Measurements from ENCODE around the gene RNF31.

The RNF31 gene

GRCh38 chr14:24160850-24161804 is 13.8 kb downstream of the RNF31 start, which contains the start of gene IRF9:
IRF9 (plus strand) TSS chr14:24161265; CDS start chr14:24162145, 880 bp downstream.
- DNase-seq (ENCODE audit: low spot score), result peak; percentile 94
- TF ChIP-seq CTCF (conservative IDR thresholded peaks at IDR 0.05; ENCODE audit: low read depth), result peak; percentile 95
- CTCF ChIA-PET, result interaction anchor here (0.7 to 2.0 kb wide), 14 partner anchors 9 to 103 kb away, joined by 3 to 10 read pairs (median 4); partner anchors contain the start of genes PSME1, PSME2 and RNF31
- peak within 1 kb of the TSS; percentile 90 for H3K27ac ChIP-seq
- POLR2A ChIA-PET (ENCODE audit: low non-redundant PET), result interaction anchor here (0.5 to 1.3 kb wide), 5 partner anchors 11 to 917 kb away, joined by 3 to 4 read pairs (median 4); partner anchors contain the start of genes DCAF11 and PSME2

GRCh38 chr14:24162093-24162492 is 14.8 kb downstream of the RNF31 start:
- POLR2A ChIA-PET (ENCODE audit: low non-redundant PET), result interaction anchor here (0.6 to 1.3 kb wide), 2 partner anchors 22 to 48 kb away, joined by 4 read pairs; partner anchors contain the start of gene DCAF11
- no peak for TF ChIP-seq CTCF (conservative IDR thresholded peaks at IDR 0.05; ENCODE audit: low read depth)
- peak overlapping the region; percentile 90 for H3K27ac ChIP-seq
- DNase-seq (ENCODE audit: low spot score), result no peak
- CTCF ChIA-PET, result interaction anchor here (1.3 to 1.9 kb wide), 3 partner anchors 12 to 104 kb away, joined by 4 to 8 read pairs (median 7); partner anchors contain the start of gene PSME1

- ChIA-PET POLR2A (ENCODE audit: low non-redundant PET) (no interaction called here), CTCF (no interaction called here)
- no peak for TF ChIP-seq CTCF (conservative IDR thresholded peaks at IDR 0.05; ENCODE audit: low read depth)
Measured at GRCh38 chr14:24164518-24164991, 17.3 kb downstream of the RNF31 start.

GRCh38 chr14:24165785-24166184 is 18.5 kb downstream of the RNF31 start:
- peak overlapping the region; percentile 22 for H3K27ac ChIP-seq
- TF ChIP-seq CTCF (conservative IDR thresholded peaks at IDR 0.05; ENCODE audit: low read depth), result no peak
- POLR2A ChIA-PET (ENCODE audit: low non-redundant PET), result no interaction called here
- no peak for DNase-seq (ENCODE audit: low spot score)
- CTCF ChIA-PET, result interaction anchor here (0.5 kb wide), 1 partner anchor 22 kb away, joined by 3 read pairs; no protein-coding TSS in a partner anchor

More at GRCh38 chr14:24164518-24164991, 17.3 kb downstream of the RNF31 start:
- peak overlapping the region; percentile 22 for H3K27ac ChIP-seq
- DNase-seq (ENCODE audit: low spot score), result no peak

- ChIA-PET POLR2A (ENCODE audit: low non-redundant PET) (no interaction called here), CTCF (interaction anchor here (0.6 kb wide), 2 partner anchors 11 to 1087 kb away, joined by 3 to 5 read pairs; no protein-coding TSS in a partner anchor)
- H3K27ac ChIP-seq, result peak overlapping the region; percentile 46
- DNase-seq (ENCODE audit: low spot score), result no peak
- no peak for TF ChIP-seq CTCF (conservative IDR thresholded peaks at IDR 0.05; ENCODE audit: low read depth)
Measured at GRCh38 chr14:24167469-24168114, 20.3 kb downstream of the RNF31 start.
